Natural killer cell treated with Interleukin-12 subunit alpha and Interleukin-12 subunit beta and Interleukin-15 and Interleukin-18, amount 100 ng/mL, for 72 hours (primary cell): ENCODE measurements around the gene GABPB2. TPM values are rescaled to one million over a fixed set of nuclear protein-coding genes. Genes with fewer than 3 reads are reported as not detected.
"Not testable (repeated sequence)": the region's sequence is repeated elsewhere in the genome, so short reads cannot be mapped to it uniquely, and the experiment has no call there.

Experiments
- ATAC-seq, 2 donors: fragments of 150-1000 bp; cut with Tn5 transposase in 1 of 2; sonication (Bioruptor Pico), chemical (Tn5 transposase) in 1 of 2; 2 replicates each; pipeline ENCODE4 v1.10.0; 2021
- DNase-seq: peaks from one replicate; pipeline ENCODE4 v3.0.0; 2022; ENCODE audit warnings: low spot score
- H3K27ac Mint-ChIP-seq, 2 donors: 1 replicate in 1 of 2; 2 replicates in 1 of 2; pipeline ENCODE4 v1.8.0; 2022; ENCODE audit warnings: mixed read lengths in 2 of 2, mild to moderate bottlenecking in 1 of 2, moderate library complexity in 1 of 2
- H3K27me3 Mint-ChIP-seq, 2 donors: 1 replicate in 1 of 2; 2 replicates in 1 of 2; pipeline ENCODE4 v1.8.0; 2022; ENCODE audit warnings: mixed read lengths in 2 of 2
- H3K36me3 Mint-ChIP-seq: one replicate; pipeline ENCODE4 v1.8.0; 2022; ENCODE audit warnings: mixed read lengths
- H3K4me1 Mint-ChIP-seq, 2 donors: 1 replicate in 1 of 2; 2 replicates in 1 of 2; pipeline ENCODE4 v1.8.0; 2022; ENCODE audit warnings: low read depth in 2 of 2, mixed read lengths in 2 of 2, mild to moderate bottlenecking in 1 of 2
- H3K4me3 Mint-ChIP-seq: one replicate; pipeline ENCODE4 v1.8.0; 2022; ENCODE audit warnings: mixed read lengths
- H3K9me3 Mint-ChIP-seq: 2 replicates; pipeline ENCODE4 v1.8.0; 2022; ENCODE audit warnings: mixed read lengths
- total RNA-seq, 2 donors: library from RNA; stranded (reverse); gene quantifications; one replicate each; pipeline ENCODE4 v1.2.3, GENCODE V29; 2022

GABPB2 gene
- total RNA-seq, 2 donors from 2014 or later: 22.2 to 23.8 TPM

- no peaks in the 10 kb centered on the region for H3K27me3 Mint-ChIP-seq
- DNase-seq (no peak), ATAC-seq (no peak)
- no peaks in the 10 kb centered on the region for H3K9me3 Mint-ChIP-seq
- no peaks in the 10 kb centered on the region for H3K36me3 Mint-ChIP-seq
- H3K4me1 Mint-ChIP-seq: peaks cover 18 to 19% of the 10 kb centered on the region in 2 donors
- no peak overlapping the region for H3K4me3 Mint-ChIP-seq
- no peak overlapping the region for H3K27ac Mint-ChIP-seq
Measured at GRCh38 chr1:151067185-151067584, 3.4 kb upstream of the GABPB2 start.

GRCh38 chr1:151069103-151069486 lies 1.5 kb upstream of the GABPB2 start:
- Mint-ChIP-seq H3K27me3 (no peaks in the 10 kb centered on the region), H3K9me3 (no peaks in the 10 kb centered on the region), H3K36me3 (no peaks in the 10 kb centered on the region), H3K4me1 (peaks cover 14 to 19% of the 10 kb centered on the region in 2 donors), H3K27ac (peak overlapping the region; percentile 99), H3K4me3 (peak overlapping the region; percentile 98)
- ATAC-seq (no peak), DNase-seq (no peak)

GRCh38 chr1:151072224-151072623 lies 1.7 kb downstream of the GABPB2 start:
- H3K9me3 Mint-ChIP-seq: no peaks in the 10 kb centered on the region
- no peaks in the 10 kb centered on the region for H3K36me3 Mint-ChIP-seq
- ATAC-seq: no peak
- no peak for DNase-seq
- peak overlapping the region; percentile 98 for H3K4me3 Mint-ChIP-seq
- H3K4me1 Mint-ChIP-seq: peaks cover 14 to 15% of the 10 kb centered on the region in 2 donors
- H3K27me3 Mint-ChIP-seq: no peaks in the 10 kb centered on the region
- peak overlapping the region; percentile 99 for H3K27ac Mint-ChIP-seq

- no peaks in the 10 kb centered on the region for H3K36me3 Mint-ChIP-seq
- ATAC-seq (no peak), DNase-seq (no peak)
- no peak overlapping the region for H3K27ac Mint-ChIP-seq
- H3K9me3 Mint-ChIP-seq: no peaks in the 10 kb centered on the region
- H3K27me3 Mint-ChIP-seq: no peaks in the 10 kb centered on the region
- no peak overlapping the region for H3K4me3 Mint-ChIP-seq
- H3K4me1 Mint-ChIP-seq: no peaks in the 10 kb centered on the region
Measured at GRCh38 chr1:151085953-151086559, 15.5 kb downstream of the GABPB2 start.

- not testable (repeated sequence) for H3K36me3 Mint-ChIP-seq, ATAC-seq, H3K9me3 Mint-ChIP-seq, H3K4me1 Mint-ChIP-seq, H3K4me3 Mint-ChIP-seq, DNase-seq, H3K27me3 Mint-ChIP-seq
- H3K27ac Mint-ChIP-seq: peak overlapping the region in 1 of 2 donors; percentile 6
Measured at GRCh38 chr1:151097426-151097825, 26.9 kb downstream of the GABPB2 start.

- Mint-ChIP-seq H3K27me3 (no peaks in the 10 kb centered on the region), H3K4me1 (no peaks in the 10 kb centered on the region), H3K27ac (no peak overlapping the region), H3K4me3 (no peak overlapping the region), H3K9me3 (no peaks in the 10 kb centered on the region), H3K36me3 (no peaks in the 10 kb centered on the region)
- DNase-seq (no peak), ATAC-seq (no peak)
Measured at GRCh38 chr1:151098126-151098525, 27.6 kb downstream of the GABPB2 start.

- H3K9me3 Mint-ChIP-seq: no peaks in the 10 kb centered on the region
- no peak for ATAC-seq
- H3K4me1 Mint-ChIP-seq: no peaks in the 10 kb centered on the region
- no peaks in the 10 kb centered on the region for H3K36me3 Mint-ChIP-seq
- DNase-seq: no peak
- H3K27ac Mint-ChIP-seq: peak overlapping the region in 1 of 2 donors; percentile 67
- H3K4me3 Mint-ChIP-seq: no peak overlapping the region
- H3K27me3 Mint-ChIP-seq: no peaks in the 10 kb centered on the region
Measured at GRCh38 chr1:151104630-151105029, 34.1 kb downstream of the GABPB2 start.

- Mint-ChIP-seq H3K9me3 (no peaks in the 10 kb centered on the region), H3K36me3 (no peaks in the 10 kb centered on the region), H3K27ac (no peak overlapping the region)
Measured at GRCh38 chr1:151106894-151107293, 36.3 kb downstream of the GABPB2 start.

GRCh38 chr1:151108331-151108730 lies 37.8 kb downstream of the GABPB2 start:
- H3K4me1 Mint-ChIP-seq: no peaks in the 10 kb centered on the region
- H3K36me3 Mint-ChIP-seq: no peaks in the 10 kb centered on the region
- H3K27me3 Mint-ChIP-seq: no peaks in the 10 kb centered on the region
- no peak for ATAC-seq
- no peak for DNase-seq
- no peaks in the 10 kb centered on the region for H3K9me3 Mint-ChIP-seq
- no peak overlapping the region for H3K4me3 Mint-ChIP-seq
- no peak overlapping the region for H3K27ac Mint-ChIP-seq

More at GRCh38 chr1:151106894-151107293, 36.3 kb downstream of the GABPB2 start:
- DNase-seq (no peak), ATAC-seq (no peak)
- H3K27me3 Mint-ChIP-seq: no peaks in the 10 kb centered on the region
- H3K4me1 Mint-ChIP-seq: no peaks in the 10 kb centered on the region
- no peak overlapping the region for H3K4me3 Mint-ChIP-seq

- Mint-ChIP-seq H3K27ac (no peak overlapping the region), H3K9me3 (no peaks in the 10 kb centered on the region), H3K4me1 (no peaks in the 10 kb centered on the region), H3K27me3 (no peaks in the 10 kb centered on the region), H3K4me3 (no peak overlapping the region), H3K36me3 (peaks cover 5% of the 10 kb centered on the region)
- ATAC-seq (no peak), DNase-seq (no peak)
Measured at GRCh38 chr1:151113877-151114276, 43.3 kb downstream of the GABPB2 start.

- Mint-ChIP-seq H3K36me3 (no peaks in the 10 kb centered on the region), H3K4me3 (no peak overlapping the region), H3K27ac (no peak overlapping the region), H3K4me1 (no peaks in the 10 kb centered on the region), H3K27me3 (no peaks in the 10 kb centered on the region), H3K9me3 (no peaks in the 10 kb centered on the region)
- no peak for DNase-seq
- ATAC-seq: no peak
Measured at GRCh38 chr1:151124763-151125403, 54.3 kb downstream of the GABPB2 start.

- Mint-ChIP-seq H3K4me1 (peaks cover 7 to 10% of the 10 kb centered on the region in 2 donors), H3K9me3 (no peaks in the 10 kb centered on the region), H3K36me3 (no peaks in the 10 kb centered on the region), H3K27me3 (no peaks in the 10 kb centered on the region), H3K27ac (no peak overlapping the region), H3K4me3 (no peak overlapping the region)
- no peak for ATAC-seq
- DNase-seq: no peak
Measured at GRCh38 chr1:151128800-151129199, 58.2 kb downstream of the GABPB2 start.

GRCh38 chr1:151130987-151131586 lies 60.5 kb downstream of the GABPB2 start:
- peak; percentile 92 to 97 for ATAC-seq
- H3K4me1 Mint-ChIP-seq: peaks cover 7 to 10% of the 10 kb centered on the region in 2 donors
- H3K27ac Mint-ChIP-seq: peak overlapping the region in 1 of 2 donors; percentile 52

GRCh38 chr1:151131701-151132334 lies 61.3 kb downstream of the GABPB2 start:
- Mint-ChIP-seq H3K4me1 (peaks cover 7 to 10% of the 10 kb centered on the region in 2 donors), H3K36me3 (no peaks in the 10 kb centered on the region), H3K9me3 (no peaks in the 10 kb centered on the region), H3K4me3 (peak overlapping the region; percentile 70), H3K27ac (peak overlapping the region in 1 of 2 donors; percentile 52), H3K27me3 (no peaks in the 10 kb centered on the region)
- DNase-seq: no peak
- ATAC-seq: no peak

More at GRCh38 chr1:151130987-151131586, 60.5 kb downstream of the GABPB2 start:
- Mint-ChIP-seq H3K36me3 (no peaks in the 10 kb centered on the region), H3K9me3 (no peaks in the 10 kb centered on the region), H3K4me3 (peak overlapping the region; percentile 70), H3K27me3 (no peaks in the 10 kb centered on the region)
- peak; percentile 78 for DNase-seq
